Stomach (tissue), 9 donors: ENCODE results near the gene CMTM1. TPM values are rescaled to one million over a fixed set of nuclear protein-coding genes. Genes with fewer than 3 reads are reported as not detected.

Source experiments
- DNase-seq, 2 donors: peaks; one replicate each; pipeline versions ENCODE4 v3.0.0 to v3.0.0-alpha.2; 2013 to 2019
- H3K27ac ChIP-seq, 5 donors: fragments of 200-600 bp in 4 of 5; sonication (generic) in 4 of 5; one replicate each; pipeline ENCODE4 v1.5.1; 2013 to 2019; ENCODE audit warnings: mild to moderate bottlenecking in 1 of 5, moderate library complexity in 1 of 5
- H3K27me3 ChIP-seq, 3 donors: fragments of 200-600 bp; sonication (generic); one replicate each; pipeline ENCODE4 v1.5.1; 2017 to 2019; ENCODE audit warnings: mixed run types in 1 of 3
- H3K36me3 ChIP-seq, 4 donors: fragments of 200-600 bp; sonication (generic); 1 replicate in 3 of 4; 2 replicates in 1 of 4; pipeline ENCODE4 v1.5.1; 2016 to 2019
- H3K4me1 ChIP-seq, 4 donors: fragments of 200-600 bp; sonication (generic); one replicate each; pipeline ENCODE4 v1.5.1; 2016 to 2019
- H3K4me3 ChIP-seq, 4 donors: fragments of 200-600 bp; sonication (generic) in 3 of 4; one replicate each; pipeline ENCODE4 v1.5.1; 2016 to 2019; ENCODE audit warnings: mild to moderate bottlenecking in 1 of 4
- H3K9me3 ChIP-seq, 4 donors: fragments of 200-600 bp; sonication (generic); one replicate each; pipeline ENCODE4 v1.5.1; 2016 to 2019
- CTCF ChIP-seq, 7 experiments: fragments of 450-650 bp in 4 of 7; fragments of 200-600 bp in 3 of 7; sonication (generic) in 3 of 7; IDR thresholded peaks; one replicate each; pipeline ENCODE4 v1.5.1; 2016 to 2019; ENCODE audit warnings: antibody characterized with exemption in 7 of 7, control low read depth in 2 of 7, mild to moderate bottlenecking in 1 of 7
- EP300 ChIP-seq: sonication (generic); formaldehyde crosslinking; IDR thresholded peaks from one replicate; pipeline ENCODE4 v1.6.1; 2017; ENCODE audit warnings: antibody characterized with exemption
- POLR2A ChIP-seq, 4 donors: fragments of 450-650 bp; IDR thresholded peaks; one replicate each; pipeline ENCODE4 v1.6.1; 2016; ENCODE audit warnings: antibody characterized with exemption in 4 of 4, control low read depth in 2 of 4, mild to moderate bottlenecking in 1 of 4, moderate library complexity in 1 of 4
- POLR2AphosphoS5 ChIP-seq, 3 donors: sonication (generic); formaldehyde crosslinking; IDR thresholded peaks; one replicate each; pipeline ENCODE4 v1.6.1; 2016; ENCODE audit warnings: antibody characterized with exemption in 3 of 3
- WGBS, 5 donors: extraction: QIAGEN DNeasy Blood & Tissue Kit in 3 of 5; methylation state at CpG; one replicate each; pipeline versions ENCODE4 v1.1.5 to v1.1.7; 2013 to 2018; 5-methylcytosine and 5-hydroxymethylcytosine counted together
- intact Hi-C: fragments of 100-400 bp; cut with DNase I; formaldehyde crosslinking; loops from one replicate; pipeline ENCODE4 v1.15.1; 2023; ENCODE audit warnings: low total_unique reads
- polyA plus RNA-seq, 3 donors: library from polyadenylated mRNA; stranded (reverse); fragments of 200-250 nt; gene quantifications; one replicate each; pipeline ENCODE4 v1.2.3, GENCODE V29; 2013
- total RNA-seq, 5 donors: library from RNA; depleted of rRNA; stranded (reverse); fragments of >200 nt; gene quantifications; one replicate each; pipeline versions ENCODE4 v1.1.0 to v1.2.3, GENCODE V29; 2014 to 2016
- donor health status: healthy with polysubstance abuse.
- donor health status: Bipolar disorder and iron deficiency.
- donor health status: healthy.

Gene CMTM1
- total and polyA plus RNA-seq, 8 donors: 0.28 TPM; not detected in 7

DNA sequence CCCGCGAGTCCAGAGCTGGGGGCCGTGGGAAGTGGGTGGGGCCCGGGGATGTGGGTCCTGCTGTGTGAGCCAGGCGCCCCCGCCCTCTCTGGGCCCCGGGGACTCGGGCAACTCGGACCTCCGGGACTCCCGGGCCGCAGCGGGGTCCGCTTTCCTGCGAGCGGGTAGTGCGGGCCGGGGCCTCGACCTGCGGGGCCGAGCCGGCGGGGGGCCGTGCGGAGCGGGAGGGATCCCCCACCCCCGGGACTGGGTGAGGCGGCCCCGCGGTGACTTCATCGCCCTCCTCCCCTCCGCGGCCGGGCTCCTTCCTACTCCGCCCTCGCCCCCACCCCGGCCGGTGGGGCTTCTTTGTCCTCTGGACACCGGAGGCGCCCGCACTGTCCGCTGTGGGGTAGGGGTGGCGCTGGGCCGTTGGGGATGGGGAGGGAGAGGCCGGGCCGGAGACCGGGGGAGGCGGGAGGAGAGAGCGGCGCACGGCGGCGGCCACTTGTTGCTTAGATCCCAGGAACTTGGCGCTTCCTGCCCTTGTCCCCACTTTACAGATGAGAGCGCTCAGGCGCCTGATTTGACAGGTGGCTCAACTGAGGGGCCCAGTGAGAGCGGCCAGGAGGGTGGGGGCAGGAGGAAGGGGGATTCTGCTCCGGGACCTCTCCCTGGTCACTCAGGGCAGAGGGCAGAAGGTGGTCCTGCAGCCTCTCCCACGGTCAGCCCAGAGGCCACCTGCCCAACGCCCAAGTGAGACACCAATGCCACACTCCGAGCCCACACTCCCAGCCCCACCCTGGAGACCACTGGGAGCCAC lies 39.1 kb downstream of the CMTM1 start:
- Histone ChIP-seq H3K9me3 (no peaks in the 10 kb centered on the region), H3K36me3 (peaks cover 10 to 16% (median 13%) of the 10 kb centered on the region in 4 donors), H3K4me3 (peak overlapping the region; percentile 58 to 76 (median 67)), H3K4me1 (peaks cover 32 to 60% (median 50%) of the 10 kb centered on the region in 4 donors), H3K27ac (peak overlapping the region; percentile 76 to 92 (median 85)), H3K27me3 (peaks cover 0 to 20% (median 7%) of the 10 kb centered on the region in 3 donors)
- TF ChIP-seq CTCF (IDR thresholded peaks at IDR 0.05): peak in 1 of 7 experiments; percentile 1
- TF ChIP-seq EP300: no peak
- no peak for TF ChIP-seq POLR2A (IDR thresholded peaks at IDR 0.05)
- TF ChIP-seq POLR2AphosphoS5 (IDR thresholded peaks at IDR 0.05): no peak
- 7 to 16% (median 9%) methylated on average over 18 to 61 of the region's 61 CpGs for WGBS, 5 donors
- intact Hi-C loops: no loop called here
- peak; percentile 40 to 84 for DNase-seq

DNA sequence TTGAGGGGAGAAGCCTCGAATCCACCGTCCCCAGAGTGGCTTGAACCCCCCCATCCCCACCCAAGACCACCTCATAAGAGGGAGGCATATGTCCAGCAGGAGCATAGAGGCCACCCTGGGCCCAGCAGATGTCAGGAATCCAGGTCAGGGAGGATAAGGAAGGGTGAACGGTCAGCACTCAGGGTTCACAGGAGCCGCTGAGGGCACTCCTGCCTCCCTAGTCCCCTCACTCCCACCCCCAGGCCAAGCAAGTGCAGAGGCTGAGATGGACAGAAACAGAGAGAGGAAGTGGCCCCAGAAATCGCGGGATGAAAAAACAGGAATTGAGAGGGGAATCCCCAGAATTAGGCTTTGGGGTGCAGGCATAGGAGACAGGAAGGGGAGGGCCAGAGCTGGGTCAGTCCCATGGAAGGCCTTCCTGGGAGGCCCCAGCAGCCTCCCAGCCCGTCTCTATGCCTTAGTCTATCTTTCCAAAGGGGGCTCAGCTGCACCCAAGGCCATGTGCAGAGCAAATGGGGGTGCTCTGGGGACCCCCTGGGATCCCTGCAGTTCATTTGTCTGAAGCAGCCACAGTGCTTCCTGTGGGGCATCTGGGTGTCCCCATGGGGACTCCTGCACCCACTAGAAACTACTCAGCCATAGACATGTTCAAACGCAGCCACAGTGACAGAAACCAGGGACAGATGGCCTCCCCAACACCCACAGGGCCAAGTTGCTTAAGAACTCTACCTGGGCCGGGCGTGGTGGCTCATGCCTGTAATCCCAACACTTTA lies 39.9 kb downstream of the CMTM1 start:
- 61 to 71% (median 70%) methylated on average over 7 to 10 of the region's 10 CpGs for WGBS, 5 donors
- DNase-seq: no peak
- H3K4me3 ChIP-seq: peak overlapping the region; percentile 58 to 76 (median 67)
- H3K4me1 ChIP-seq: peaks cover 32 to 60% (median 50%) of the 10 kb centered on the region in 4 donors
- intact Hi-C loops: no loop called here
- TF ChIP-seq CTCF (IDR thresholded peaks at IDR 0.05) (no peak), POLR2AphosphoS5 (IDR thresholded peaks at IDR 0.05) (no peak)
- H3K27me3 ChIP-seq: peaks cover 0 to 20% (median 7%) of the 10 kb centered on the region in 3 donors
- H3K9me3 ChIP-seq: no peaks in the 10 kb centered on the region
- peaks cover 16 to 24% (median 21%) of the 10 kb centered on the region in 4 donors for H3K36me3 ChIP-seq
- H3K27ac ChIP-seq: peak overlapping the region in 4 of 5 donors; percentile 81 to 92 (median 86)

- no peaks in the 10 kb centered on the region for H3K9me3 ChIP-seq
- WGBS, 5 donors: 27 to 37% (median 34%) methylated on average over 17 of the region's 17 CpGs
Observed at GRCh38 chr16:66608241-66609138, 42.3 kb downstream of the CMTM1 start.

More at GRCh38 chr16:66608241-66609138, 42.3 kb downstream of the CMTM1 start:
- DNase-seq: peak; percentile 92 to 95
- peak overlapping the region in 4 of 5 donors; percentile 1 to 43 (median 22) for H3K27ac ChIP-seq
- TF ChIP-seq POLR2A (IDR thresholded peaks at IDR 0.05) (no peak), CTCF (IDR thresholded peaks at IDR 0.05) (peak in 5 of 7 experiments; percentile 76 to 91 (median 85)), POLR2AphosphoS5 (IDR thresholded peaks at IDR 0.05) (peak in 2 of 3 donors; percentile 23 to 64)
- peaks cover 35 to 47% (median 45%) of the 10 kb centered on the region in 4 donors for H3K36me3 ChIP-seq
- H3K27me3 ChIP-seq: peaks cover 0 to 14% (median 7%) of the 10 kb centered on the region in 3 donors
- H3K4me1 ChIP-seq: peaks cover 31 to 56% (median 48%) of the 10 kb centered on the region in 4 donors
- intact Hi-C loops: no loop called here
- no peak overlapping the region for H3K4me3 ChIP-seq
